ENCODE measurements around the gene VTI1A. TPM values are rescaled to one million over a fixed set of nuclear protein-coding genes. Genes with fewer than 3 reads are reported as not detected.

Gene VTI1A
- total RNA-seq, 2 donors from 2014 or later = 53.3 to 57.5 TPM

- no peaks in the 10 kb centered on the region for H3K4me1 ChIP-seq (replicated peaks)
- intact Hi-C loops (cut with DNase I) = loop anchor here (10.0 kb wide), 1 partner anchor 289 kb away; no protein-coding TSS in a partner anchor
- DNase-seq (ENCODE audit: low spot score) = no peak
- H3K4me3 ChIP-seq = no peak overlapping the region
- H3K9me3 ChIP-seq = no peaks in the 10 kb centered on the region
- no peak overlapping the region for H3K27ac ChIP-seq
- H3K36me3 ChIP-seq = no peaks in the 10 kb centered on the region
- no peak for TF ChIP-seq POLR2A (IDR thresholded peaks at IDR 0.05)
- no peak for TF ChIP-seq POLR2AphosphoS5 (IDR thresholded peaks at IDR 0.05)
- no peak for TF ChIP-seq CTCF (IDR thresholded peaks at IDR 0.05)
- H3K27me3 ChIP-seq (replicated peaks; ENCODE audit: insufficient read depth) = no peaks in the 10 kb centered on the region
- 65% methylated on average over 7 of the region's 7 CpGs for WGBS
Measured at GRCh38 chr10:112835944-112836451, 389.0 kb downstream of the VTI1A start.

- Histone ChIP-seq H3K9me3 (no peaks in the 10 kb centered on the region), H3K27me3 (replicated peaks; ENCODE audit: insufficient read depth) (no peaks in the 10 kb centered on the region), H3K4me1 (replicated peaks) (no peaks in the 10 kb centered on the region), H3K27ac (no peak overlapping the region), H3K36me3 (no peaks in the 10 kb centered on the region), H3K4me3 (no peak overlapping the region)
- intact Hi-C loops (cut with DNase I) = loop anchor here (10.0 kb wide), 1 partner anchor 286 kb away; no protein-coding TSS in a partner anchor
- no peak for TF ChIP-seq CTCF (IDR thresholded peaks at IDR 0.05)
- TF ChIP-seq POLR2AphosphoS5 (IDR thresholded peaks at IDR 0.05) = no peak
- no peak for TF ChIP-seq POLR2A (IDR thresholded peaks at IDR 0.05)
- DNase-seq (ENCODE audit: low spot score) = no peak
- WGBS = 87% methylated on average over 15 of the region's 15 CpGs
Measured at GRCh38 chr10:112838784-112839481, 391.9 kb downstream of the VTI1A start.

- H3K4me3 ChIP-seq = no peak overlapping the region
- WGBS = 90% methylated on average over 5 of the region's 5 CpGs
- H3K27ac ChIP-seq = no peak overlapping the region
- no peaks in the 10 kb centered on the region for H3K4me1 ChIP-seq (replicated peaks)
- no peaks in the 10 kb centered on the region for H3K27me3 ChIP-seq (replicated peaks; ENCODE audit: insufficient read depth)
- H3K36me3 ChIP-seq = no peaks in the 10 kb centered on the region
- TF ChIP-seq POLR2AphosphoS5 (IDR thresholded peaks at IDR 0.05) (no peak), CTCF (IDR thresholded peaks at IDR 0.05) (no peak), POLR2A (IDR thresholded peaks at IDR 0.05) (no peak)
- DNase-seq (ENCODE audit: low spot score) = no peak
- intact Hi-C loops (cut with DNase I) = loop anchor here (10.0 kb wide), 1 partner anchor 285 kb away; no protein-coding TSS in a partner anchor
- H3K9me3 ChIP-seq = no peaks in the 10 kb centered on the region
Measured at GRCh38 chr10:112839928-112840654, 393.1 kb downstream of the VTI1A start.

- Histone ChIP-seq H3K4me3 (no peak overlapping the region), H3K36me3 (no peaks in the 10 kb centered on the region), H3K27me3 (replicated peaks; ENCODE audit: insufficient read depth) (no peaks in the 10 kb centered on the region), H3K4me1 (replicated peaks) (no peaks in the 10 kb centered on the region), H3K27ac (no peak overlapping the region), H3K9me3 (no peaks in the 10 kb centered on the region)
- TF ChIP-seq POLR2A (IDR thresholded peaks at IDR 0.05) (no peak), POLR2AphosphoS5 (IDR thresholded peaks at IDR 0.05) (no peak), CTCF (IDR thresholded peaks at IDR 0.05) (no peak)
- DNase-seq (ENCODE audit: low spot score) = no peak
- WGBS = 98% methylated on average over 7 of the region's 7 CpGs
- intact Hi-C loops (cut with DNase I) = no loop called here
Measured at GRCh38 chr10:112841549-112841948, 394.5 kb downstream of the VTI1A start.
